ENCODE results near the gene TRIM71.
"Not testable (repeated sequence)": the region's sequence is repeated elsewhere in the genome, so short reads cannot be mapped to it uniquely, and the experiment has no call there.

Gene TRIM71

GRCh38 chr3:32934150-32934742 is 116.4 kb downstream of the TRIM71 start:
- DNase-seq (ENCODE audit: low read depth) = no peak

- DNase-seq (ENCODE audit: low read depth) = no peak
These were observed 119.5 kb downstream of the TRIM71 start for GRCh38 chr3:32937331-32937730.

- DNase-seq (ENCODE audit: low read depth) = not testable (repeated sequence)
These were observed 121.9 kb downstream of the TRIM71 start for GRCh38 chr3:32939531-32940284.

GRCh38 chr3:32940726-32941125 is 122.9 kb downstream of the TRIM71 start:
- DNase-seq (ENCODE audit: low read depth) = no peak

GRCh38 chr3:32945136-32945535 is 127.3 kb downstream of the TRIM71 start:
- DNase-seq (ENCODE audit: low read depth) = no peak

GRCh38 chr3:32945598-32945997 is 127.8 kb downstream of the TRIM71 start:
- DNase-seq (ENCODE audit: low read depth) = not testable (repeated sequence)

- no peak for DNase-seq (ENCODE audit: low read depth)
These were observed 129.4 kb downstream of the TRIM71 start for GRCh38 chr3:32946973-32947788.

All from GM04504 (cell line).